ENCODE results near the gene C14orf119. TPM values are rescaled to one million over a fixed set of nuclear protein-coding genes. Genes with fewer than 3 reads are reported as not detected.

Gene C14orf119
- total and polyA plus RNA-seq, 7 experiments from 2014 or later: 6.0 to 169 (median 45.0) TPM

GRCh38 chr14:23090254-23090636 lies 5.1 kb upstream of the C14orf119 start:
- intact Hi-C loops (cut with micrococcal nuclease): loop anchor here (10.0 kb wide), 3 partner anchors 465 to 1055 kb away; partner anchors contain the start of genes DCAF11 (in 2 of the 2), NRL (in 2 of the 2), EMC9 (in 1 of the 2) and PSME2 (in 1 of the 2)
- Mint-ChIP-seq H3K27ac (peak overlapping the region in 4 of 9 donors; percentile 18 to 46 (median 40)), H3K4me3 (no peak overlapping the region), H3K9me3 (peaks cover 0 to 1% (median 0%) of the 10 kb centered on the region in 11 donors), H3K4me1 (peaks cover 24 to 57% (median 45%) of the 10 kb centered on the region in 7 donors), H3K36me3 (peaks cover 16 to 42% (median 30%) of the 10 kb centered on the region in 5 donors), H3K27me3 (no peaks in the 10 kb centered on the region)
- Histone ChIP-seq H3K27me3 (ENCODE audit: control insufficient read depth in 2 of 2, insufficient read depth in 2 of 2, low read length in 2 of 2) (no peaks in the 10 kb centered on the region), H3K9me3 (ENCODE audit: control insufficient read depth in 2 of 3, low read length in 3 of 3) (no peaks in the 10 kb centered on the region), H3K4me1 (ENCODE audit: control insufficient read depth in 2 of 2, insufficient read depth in 2 of 2, low read length in 2 of 2) (peaks cover 12 to 14% of the 10 kb centered on the region in 2 donors), H3K27ac (ENCODE audit: low read depth, low read length) (no peak overlapping the region), H3K4me3 (ENCODE audit: low read length) (no peak overlapping the region), H3K36me3 (ENCODE audit: control insufficient read depth in 2 of 3, insufficient read depth in 3 of 3, low read length in 3 of 3) (peaks cover 14 to 68% (median 43%) of the 10 kb centered on the region in 3 experiments)
- POLR2A ChIA-PET: interaction anchor here (3.6 kb wide), 1 partner anchor 14 kb away, joined by 20 read pairs; no protein-coding TSS in a partner anchor
- DNase-seq: no peak
- CTCF ChIA-PET: interaction anchor here (0.6 to 1.8 kb wide), 5 partner anchors 9 to 96 kb away, joined by 3 to 5 read pairs (median 4); no protein-coding TSS in a partner anchor
- no peak for ATAC-seq

GRCh38 chr14:23091294-23092225 lies 3.7 kb upstream of the C14orf119 start:
- no peaks in the 10 kb centered on the region for H3K27me3 Mint-ChIP-seq
- ChIA-PET CTCF (interaction anchor here (0.6 to 1.8 kb wide), 5 partner anchors 10 to 29 kb away, joined by 3 to 7 read pairs (median 4); no protein-coding TSS in a partner anchor), POLR2A (interaction anchor here (1.2 to 3.6 kb wide), 3 partner anchors 10 to 23 kb away, joined by 3 to 20 read pairs (median 6); no protein-coding TSS in a partner anchor)
- intact Hi-C loops (cut with micrococcal nuclease): loop anchor here (10.0 kb wide), 3 partner anchors 463 to 1053 kb away; partner anchors contain the start of genes DCAF11 (in 2 of the 2), NRL (in 2 of the 2), EMC9 (in 1 of the 2) and PSME2 (in 1 of the 2)
- H3K4me3 Mint-ChIP-seq: peak overlapping the region in 1 of 10 donors; percentile 35
- no peak overlapping the region for H3K27ac ChIP-seq (ENCODE audit: low read depth, low read length)
- no peaks in the 10 kb centered on the region for H3K9me3 ChIP-seq (ENCODE audit: control insufficient read depth in 2 of 3, low read length in 3 of 3)
- no peak overlapping the region for H3K4me3 ChIP-seq (ENCODE audit: low read length)
- H3K36me3 Mint-ChIP-seq: peaks cover 11 to 35% (median 27%) of the 10 kb centered on the region in 5 donors
- no peak for ATAC-seq
- H3K4me1 ChIP-seq (ENCODE audit: control insufficient read depth in 2 of 2, insufficient read depth in 2 of 2, low read length in 2 of 2): peaks cover 15% of the 10 kb centered on the region in 2 donors
- H3K9me3 Mint-ChIP-seq: peaks cover 0 to 2% (median 0%) of the 10 kb centered on the region in 11 donors
- H3K27me3 ChIP-seq (ENCODE audit: control insufficient read depth in 2 of 2, insufficient read depth in 2 of 2, low read length in 2 of 2): no peaks in the 10 kb centered on the region
- H3K36me3 ChIP-seq (ENCODE audit: control insufficient read depth in 2 of 3, insufficient read depth in 3 of 3, low read length in 3 of 3): peaks cover 14 to 61% (median 38%) of the 10 kb centered on the region in 3 experiments
- H3K4me1 Mint-ChIP-seq: peaks cover 19 to 54% (median 36%) of the 10 kb centered on the region in 7 donors
- H3K27ac Mint-ChIP-seq: peak overlapping the region in 2 of 9 donors; percentile 38
- DNase-seq: no peak

GRCh38 chr14:23093104-23093503 lies 2.2 kb upstream of the C14orf119 start:
- Histone ChIP-seq H3K9me3 (ENCODE audit: control insufficient read depth in 2 of 3, low read length in 3 of 3) (no peaks in the 10 kb centered on the region), H3K27ac (ENCODE audit: low read depth, low read length) (peak overlapping the region; percentile 97), H3K27me3 (ENCODE audit: control insufficient read depth in 2 of 2, insufficient read depth in 2 of 2, low read length in 2 of 2) (no peaks in the 10 kb centered on the region), H3K36me3 (ENCODE audit: control insufficient read depth in 2 of 3, insufficient read depth in 3 of 3, low read length in 3 of 3) (peaks cover 21 to 53% (median 26%) of the 10 kb centered on the region in 3 experiments), H3K4me3 (ENCODE audit: low read length) (peak overlapping the region; percentile 88), H3K4me1 (ENCODE audit: control insufficient read depth in 2 of 2, insufficient read depth in 2 of 2, low read length in 2 of 2) (peaks cover 26 to 30% of the 10 kb centered on the region in 2 donors)
- H3K9me3 Mint-ChIP-seq: peaks cover 0 to 2% (median 0%) of the 10 kb centered on the region in 11 donors
- ATAC-seq (no peak), DNase-seq (no peak)
- intact Hi-C loops (cut with micrococcal nuclease): loop anchor here (10.0 kb wide), 3 partner anchors 462 to 1052 kb away; partner anchors contain the start of genes DCAF11 (in 2 of the 2), NRL (in 2 of the 2), EMC9 (in 1 of the 2) and PSME2 (in 1 of the 2)
- POLR2A ChIA-PET: interaction anchor here (1.2 to 3.6 kb wide), 2 partner anchors 16 to 24 kb away, joined by 3 to 20 read pairs; no protein-coding TSS in a partner anchor
- H3K27ac Mint-ChIP-seq: peak overlapping the region in 2 of 9 donors; percentile 8 to 62
- CTCF ChIA-PET: interaction anchor here (0.6 to 1.2 kb wide), 2 partner anchors 24 to 386 kb away, joined by 3 to 4 read pairs; no protein-coding TSS in a partner anchor
- no peaks in the 10 kb centered on the region for H3K27me3 Mint-ChIP-seq
- H3K4me3 Mint-ChIP-seq: peak overlapping the region in 5 of 10 donors; percentile 39 to 67 (median 50)
- peaks cover 7 to 41% (median 27%) of the 10 kb centered on the region in 5 donors for H3K36me3 Mint-ChIP-seq
- H3K4me1 Mint-ChIP-seq: peaks cover 20 to 55% (median 36%) of the 10 kb centered on the region in 7 donors

GRCh38 chr14:23093526-23093925 lies 1.8 kb upstream of the C14orf119 start:
- Histone ChIP-seq H3K36me3 (ENCODE audit: control insufficient read depth in 2 of 3, insufficient read depth in 3 of 3, low read length in 3 of 3) (peaks cover 21 to 52% (median 28%) of the 10 kb centered on the region in 3 experiments), H3K4me1 (ENCODE audit: control insufficient read depth in 2 of 2, insufficient read depth in 2 of 2, low read length in 2 of 2) (peaks cover 26 to 32% of the 10 kb centered on the region in 2 donors), H3K27me3 (ENCODE audit: control insufficient read depth in 2 of 2, insufficient read depth in 2 of 2, low read length in 2 of 2) (no peaks in the 10 kb centered on the region), H3K27ac (ENCODE audit: low read depth, low read length) (peak overlapping the region; percentile 97), H3K9me3 (ENCODE audit: control insufficient read depth in 2 of 3, low read length in 3 of 3) (no peaks in the 10 kb centered on the region), H3K4me3 (ENCODE audit: low read length) (peak overlapping the region; percentile 88)
- H3K4me1 Mint-ChIP-seq: peaks cover 17 to 58% (median 39%) of the 10 kb centered on the region in 7 donors
- H3K9me3 Mint-ChIP-seq: peaks cover 0 to 2% (median 0%) of the 10 kb centered on the region in 11 donors
- POLR2A ChIA-PET: interaction anchor here (0.9 to 5.1 kb wide), 10 partner anchors 8 to 269 kb away, joined by 3 to 75 read pairs (median 16); partner anchors contain the start of genes CEBPE and RBM23
- H3K27ac Mint-ChIP-seq: peak overlapping the region in 1 of 9 donors; percentile 32
- no peaks in the 10 kb centered on the region for H3K27me3 Mint-ChIP-seq
- DNase-seq: no peak
- peak overlapping the region in 3 of 10 donors; percentile 39 to 61 (median 41) for H3K4me3 Mint-ChIP-seq
- CTCF ChIA-PET: interaction anchor here (0.7 to 3.2 kb wide), 4 partner anchors 15 to 26 kb away, joined by 3 to 25 read pairs (median 20); partner anchors contain the start of gene CEBPE
- peaks cover 7 to 42% (median 27%) of the 10 kb centered on the region in 5 donors for H3K36me3 Mint-ChIP-seq
- intact Hi-C loops (cut with micrococcal nuclease): loop anchor here (10.0 kb wide), 3 partner anchors 461 to 1051 kb away; partner anchors contain the start of genes DCAF11 (in 2 of the 2), NRL (in 2 of the 2), EMC9 (in 1 of the 2) and PSME2 (in 1 of the 2)
- ATAC-seq: no peak

GRCh38 chr14:23093991-23094665 lies 1.2 kb upstream of the C14orf119 start:
- Mint-ChIP-seq H3K27ac (no peak overlapping the region), H3K27me3 (no peaks in the 10 kb centered on the region), H3K9me3 (peaks cover 0 to 2% (median 0%) of the 10 kb centered on the region in 11 donors), H3K4me3 (no peak overlapping the region), H3K36me3 (peaks cover 7 to 48% (median 29%) of the 10 kb centered on the region in 5 donors), H3K4me1 (peaks cover 16 to 61% (median 38%) of the 10 kb centered on the region in 7 donors)
- Histone ChIP-seq H3K4me1 (ENCODE audit: control insufficient read depth in 2 of 2, insufficient read depth in 2 of 2, low read length in 2 of 2) (peaks cover 26 to 32% of the 10 kb centered on the region in 2 donors), H3K27me3 (ENCODE audit: control insufficient read depth in 2 of 2, insufficient read depth in 2 of 2, low read length in 2 of 2) (no peaks in the 10 kb centered on the region), H3K9me3 (ENCODE audit: control insufficient read depth in 2 of 3, low read length in 3 of 3) (no peaks in the 10 kb centered on the region), H3K27ac (ENCODE audit: low read depth, low read length) (peak overlapping the region; percentile 97), H3K4me3 (ENCODE audit: low read length) (peak overlapping the region; percentile 88), H3K36me3 (ENCODE audit: control insufficient read depth in 2 of 3, insufficient read depth in 3 of 3, low read length in 3 of 3) (peaks cover 21 to 46% (median 25%) of the 10 kb centered on the region in 3 experiments)
- POLR2A ChIA-PET: interaction anchor here (0.6 to 5.1 kb wide), 37 partner anchors 8 to 1583 kb away, joined by 3 to 75 read pairs (median 5); partner anchors contain the start of genes AJUBA, AP1G2, CEBPE and HOMEZ
- DNase-seq (peak in 1 of 9 donors; percentile 82), ATAC-seq (no peak)
- CTCF ChIA-PET: interaction anchor here (0.6 to 3.2 kb wide), 10 partner anchors 8 to 1100 kb away, joined by 3 to 25 read pairs (median 5); partner anchors contain the start of genes CEBPE and PABPN1
- intact Hi-C loops (cut with micrococcal nuclease): loop anchor here (1.0 to 10.0 kb wide), 8 partner anchors 8 to 1051 kb away; partner anchors contain the start of genes DCAF11 (in 2 of the 2), NRL (in 2 of the 2), ZFHX2 (in 2 of the 2) and EMC9 (in 1 of the 2)
